Gastrocnemius medialis (tissue), 4 donors: ENCODE data around the gene CFAP300. TPM values are rescaled to one million over a fixed set of nuclear protein-coding genes. Genes with fewer than 3 reads are reported as not detected.

ENCODE experiments used
- ATAC-seq, 2 donors: fragments of 150-250 bp; one replicate each; pipeline ENCODE4 v1.9.1; 2016
- DNase-seq, 2 donors: peaks; one replicate each; pipeline ENCODE4 v3.0.0-alpha.2; 2019
- H3K27ac ChIP-seq, 4 donors: fragments of 200-600 bp; sonication (generic); 1 replicate in 1 of 4; 2 replicates in 3 of 4; pipeline ENCODE4 v1.5.1; 2016 to 2018; ENCODE audit warnings: mild to moderate bottlenecking in 2 of 4, moderate library complexity in 1 of 4
- H3K27me3 ChIP-seq, 3 donors: fragments of 200-600 bp; sonication (generic) in 2 of 3; 1 replicate in 1 of 3; 2 replicates in 2 of 3; pipeline versions ENCODE4 v1.5.1 to v1.6.0; 2016 to 2019; ENCODE audit warnings: mild to moderate bottlenecking in 1 of 3, moderate library complexity in 1 of 3
- H3K36me3 ChIP-seq, 2 donors: fragments of 200-600 bp; sonication (generic) in 1 of 2; one replicate each; pipeline ENCODE4 v1.5.1; 2017 to 2018
- H3K4me1 ChIP-seq, 2 donors: fragments of 200-600 bp; sonication (generic) in 1 of 2; one replicate each; pipeline ENCODE4 v1.5.1; 2016 to 2017; ENCODE audit warnings: mild to moderate bottlenecking in 2 of 2
- H3K4me3 ChIP-seq, 4 donors: fragments of 200-600 bp; sonication (generic) in 3 of 4; 1 replicate in 1 of 4; 2 replicates in 3 of 4; pipeline ENCODE4 v1.5.1; 2016 to 2019; ENCODE audit warnings: mild to moderate bottlenecking in 2 of 4
- H3K9me3 ChIP-seq, 3 donors: fragments of 200-600 bp; sonication (generic) in 2 of 3; 1 replicate in 1 of 3; 2 replicates in 2 of 3; pipeline ENCODE4 v1.5.1; 2016 to 2019
- CTCF ChIP-seq, 5 experiments: fragments of 450-650 bp in 3 of 5; fragments of 200-600 bp in 2 of 5; sonication (generic) in 2 of 5; IDR thresholded peaks in 4 of 5; conservative IDR thresholded peaks in 1 of 5; 1 replicate in 4 of 5; 2 replicates in 1 of 5; pipeline ENCODE4 v1.5.1; 2016 to 2019; ENCODE audit warnings: antibody characterized with exemption in 5 of 5, mild to moderate bottlenecking in 3 of 5, moderate library complexity in 3 of 5
- POLR2A ChIP-seq, 2 donors: fragments of 450-650 bp; IDR thresholded peaks; one replicate each; pipeline ENCODE4 v1.6.1; 2017; ENCODE audit warnings: antibody characterized with exemption in 2 of 2, mild to moderate bottlenecking in 2 of 2, moderate library complexity in 2 of 2
- in situ Hi-C, 4 donors: fragments of 200-750 bp; cut with MboI; loops; one replicate each; pipeline versions ENCODE4 v1.15.0 to v1.8.0; 2017; ENCODE audit warnings: low sequenced_read_pairs in 4 of 4
- intact Hi-C: fragments of 100-400 bp; cut with DNase I; formaldehyde crosslinking; loops from one replicate; pipeline ENCODE4 v1.15.1; 2023; ENCODE audit warnings: low total_unique reads
- total RNA-seq, 4 donors: library from RNA; depleted of rRNA; stranded (reverse); fragments of >200 nt; gene quantifications; one replicate each; pipeline versions ENCODE4 v1.1.0 to v1.2.3, GENCODE V29; 2016

Gene CFAP300
- total RNA-seq, 4 donors from 2014 or later = 0.22 TPM; not detected in 3

DNA sequence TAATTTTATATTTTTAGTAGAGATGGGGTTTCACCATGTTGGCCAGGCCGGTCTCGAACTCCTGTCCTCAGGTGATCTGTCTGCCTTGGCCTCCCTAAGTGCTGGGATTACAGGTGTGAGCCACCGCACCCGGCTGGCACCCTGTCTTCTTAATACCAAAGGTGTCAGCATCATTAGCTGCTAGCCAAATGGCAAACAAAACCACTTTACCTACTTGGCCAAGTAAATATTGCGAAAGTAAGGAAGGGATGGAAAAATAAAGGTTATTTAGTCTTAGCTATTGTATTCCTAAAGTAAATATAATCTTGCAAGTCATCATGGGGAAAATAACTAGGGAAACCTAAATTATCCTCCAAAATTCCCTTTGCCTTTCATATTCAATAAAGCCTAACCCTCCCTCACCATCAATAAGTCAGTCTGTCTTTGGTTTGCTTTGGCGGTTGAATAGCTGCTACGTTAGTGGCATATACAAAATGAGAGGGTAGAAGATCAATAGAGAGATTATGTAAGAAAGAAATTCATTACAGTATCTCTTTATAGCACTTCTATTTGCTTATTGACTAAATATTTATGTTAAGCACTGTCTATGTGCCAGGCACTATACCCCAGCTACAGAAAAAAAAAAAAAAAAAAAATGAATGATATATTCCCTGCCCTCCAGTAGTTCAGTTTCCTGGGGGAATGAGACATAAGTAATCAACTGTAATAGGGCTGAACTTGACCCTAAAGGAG is 40.2 kb upstream of the CFAP300 start:
- in situ Hi-C loops = loop anchor here (10.0 to 25.0 kb wide), 3 partner anchors 142 to 545 kb away; no protein-coding TSS in a partner anchor

GRCh38 chr11:102007567-102008437 is 39.4 kb upstream of the CFAP300 start:
- ATAC-seq = peak; percentile 59 to 82

More for the DNA sequence above, 40.2 kb upstream of the CFAP300 start:
- no peak for TF ChIP-seq POLR2A (IDR thresholded peaks at IDR 0.05)
- Histone ChIP-seq H3K4me3 (no peak overlapping the region), H3K27me3 (no peaks in the 10 kb centered on the region), H3K27ac (peak overlapping the region in 1 of 4 donors; percentile 23), H3K9me3 (no peaks in the 10 kb centered on the region), H3K36me3 (no peaks in the 10 kb centered on the region), H3K4me1 (peaks cover 3 to 4% of the 10 kb centered on the region in 2 donors)
- intact Hi-C loops = loop anchor here (1.0 to 2.0 kb wide), 2 partner anchors 147 to 262 kb away; no protein-coding TSS in a partner anchor
- no peak for ATAC-seq
- no peak for DNase-seq

GRCh38 chr11:102010776-102011494 is 36.3 kb upstream of the CFAP300 start:
- H3K9me3 ChIP-seq = no peaks in the 10 kb centered on the region
- intact Hi-C loops = no loop called here
- in situ Hi-C loops = loop anchor here in 2 of 4 donors (25.0 kb wide), 2 partner anchors 149 to 549 kb away; no protein-coding TSS in a partner anchor
- no peak overlapping the region for H3K4me3 ChIP-seq
- H3K27ac ChIP-seq = no peak overlapping the region
- no peak for TF ChIP-seq CTCF (IDR thresholded peaks at IDR 0.05 in 4 of 5, conservative IDR thresholded peaks at IDR 0.05 in 1 of 5)
- no peak for TF ChIP-seq POLR2A (IDR thresholded peaks at IDR 0.05)
- peak; percentile 5 to 62 for DNase-seq
- no peaks in the 10 kb centered on the region for H3K27me3 ChIP-seq
- peak; percentile 45 to 80 for ATAC-seq
- H3K4me1 ChIP-seq = peaks cover 3 to 4% of the 10 kb centered on the region in 2 donors
- no peaks in the 10 kb centered on the region for H3K36me3 ChIP-seq

More at GRCh38 chr11:102007567-102008437, 39.4 kb upstream of the CFAP300 start:
- H3K9me3 ChIP-seq = no peaks in the 10 kb centered on the region
- DNase-seq = no peak
- TF ChIP-seq POLR2A (IDR thresholded peaks at IDR 0.05) (no peak), CTCF (IDR thresholded peaks at IDR 0.05 in 4 of 5, conservative IDR thresholded peaks at IDR 0.05 in 1 of 5) (peak; percentile 29 to 61 (median 54))
- H3K4me1 ChIP-seq = peaks cover 3 to 4% of the 10 kb centered on the region in 2 donors
- no peaks in the 10 kb centered on the region for H3K27me3 ChIP-seq
- no peak overlapping the region for H3K4me3 ChIP-seq
- in situ Hi-C loops (loop anchor here (10.0 to 25.0 kb wide), 3 partner anchors 143 to 546 kb away; no protein-coding TSS in a partner anchor), intact Hi-C loops (loop anchor here (1.0 to 2.0 kb wide), 2 partner anchors 148 to 261 kb away; no protein-coding TSS in a partner anchor)
- H3K36me3 ChIP-seq = no peaks in the 10 kb centered on the region
- peak overlapping the region in 1 of 4 donors; percentile 23 for H3K27ac ChIP-seq

DNA sequence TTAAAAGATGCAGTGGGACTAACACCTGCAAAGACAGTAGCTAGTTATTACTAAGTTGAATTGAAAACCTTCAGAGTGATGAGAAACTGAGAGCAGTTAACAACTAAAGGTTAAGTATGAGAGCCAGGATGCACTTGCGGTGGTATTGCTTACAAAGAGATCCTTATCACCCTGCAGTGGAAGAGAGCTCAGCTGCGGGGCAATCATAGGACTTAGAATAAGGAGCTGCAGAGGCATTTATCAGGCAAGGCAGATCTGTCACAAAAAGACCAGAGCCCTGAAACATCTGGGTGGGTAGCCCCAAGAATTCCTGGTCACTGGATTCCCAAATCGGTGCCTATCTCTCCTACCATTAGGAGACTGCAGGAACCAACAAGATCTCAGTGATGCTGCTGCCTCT is 34.3 kb upstream of the CFAP300 start:
- Histone ChIP-seq H3K36me3 (no peaks in the 10 kb centered on the region), H3K27me3 (no peaks in the 10 kb centered on the region), H3K4me1 (peaks cover 3 to 4% of the 10 kb centered on the region in 2 donors), H3K27ac (no peak overlapping the region), H3K4me3 (no peak overlapping the region), H3K9me3 (no peaks in the 10 kb centered on the region)
- in situ Hi-C loops (loop anchor here in 2 of 4 donors (25.0 kb wide), 2 partner anchors 151 to 551 kb away; no protein-coding TSS in a partner anchor), intact Hi-C loops (no loop called here)
- DNase-seq = no peak
- TF ChIP-seq POLR2A (IDR thresholded peaks at IDR 0.05) (no peak), CTCF (IDR thresholded peaks at IDR 0.05 in 4 of 5, conservative IDR thresholded peaks at IDR 0.05 in 1 of 5) (no peak)
- ATAC-seq = no peak
